Measurements from ENCODE around the gene NEK10. TPM values are rescaled to one million over a fixed set of nuclear protein-coding genes. Genes with fewer than 3 reads are reported as not detected.

NEK10 gene
- total and polyA plus RNA-seq, 2 donors (not counting 3 experiments of a cell fraction or from before 2014, with no cell fraction given): 0.32 to 5.0 TPM

DNA sequence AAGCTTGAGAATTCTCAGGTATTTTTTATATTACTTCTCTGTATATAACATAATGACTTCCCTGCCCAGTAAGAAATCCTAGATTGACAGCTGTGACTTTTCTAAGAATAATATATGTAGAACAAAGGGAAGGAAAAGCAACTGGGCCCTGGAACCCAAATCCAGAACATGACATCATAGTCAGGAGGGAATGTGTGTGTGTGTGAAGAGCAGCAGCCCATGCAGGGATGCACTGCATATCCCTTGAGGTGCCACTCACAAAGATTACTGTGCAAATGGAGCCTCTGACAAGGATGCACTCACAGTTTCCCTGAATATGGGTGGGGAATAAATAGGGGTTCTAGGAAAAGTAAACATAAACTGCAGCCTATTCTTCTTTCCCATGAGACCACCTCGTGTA, 279.5 kb downstream of the NEK10 start:
- DNase-seq (ENCODE audit: low read depth, low spot score) (no peak), FAIRE-seq (no peak)
- no peak overlapping the region for H3K4me3 ChIP-seq (replicated peaks in 1 of 3; ENCODE audit: insufficient read depth in 1 of 3, low read depth in 1 of 3, low read length in 3 of 3)
- H2AFZ ChIP-seq (ENCODE audit: low read depth, low read length): no peak overlapping the region
- BruUV-seq (replicated peaks): no TSS peak
- no peaks in the 10 kb centered on the region for H4K20me1 ChIP-seq (replicated peaks; ENCODE audit: control insufficient read depth, extremely low read depth, insufficient read depth, low read length)
- dilution Hi-C loops (cut with MboI; ENCODE audit: extremely low pct_ligation_motif_present, low sequenced_read_pairs) (no loop called here), intact Hi-C loops (cut with micrococcal nuclease) (no loop called here)
- no peaks in the 10 kb centered on the region for H3K9me1 ChIP-seq (replicated peaks; ENCODE audit: control insufficient read depth, extremely low read depth, insufficient read depth, low read length)
- ChIA-PET POLR2A (no interaction called here), CTCF (interaction anchor here (0.7 kb wide), 1 partner anchor 10 kb away, joined by 3 read pairs; no protein-coding TSS in a partner anchor)
- H3K9me3 ChIP-seq (replicated peaks; ENCODE audit: control insufficient read depth, insufficient read depth, low read length): no peaks in the 10 kb centered on the region
- TF ChIP-seq, protein P1, sequence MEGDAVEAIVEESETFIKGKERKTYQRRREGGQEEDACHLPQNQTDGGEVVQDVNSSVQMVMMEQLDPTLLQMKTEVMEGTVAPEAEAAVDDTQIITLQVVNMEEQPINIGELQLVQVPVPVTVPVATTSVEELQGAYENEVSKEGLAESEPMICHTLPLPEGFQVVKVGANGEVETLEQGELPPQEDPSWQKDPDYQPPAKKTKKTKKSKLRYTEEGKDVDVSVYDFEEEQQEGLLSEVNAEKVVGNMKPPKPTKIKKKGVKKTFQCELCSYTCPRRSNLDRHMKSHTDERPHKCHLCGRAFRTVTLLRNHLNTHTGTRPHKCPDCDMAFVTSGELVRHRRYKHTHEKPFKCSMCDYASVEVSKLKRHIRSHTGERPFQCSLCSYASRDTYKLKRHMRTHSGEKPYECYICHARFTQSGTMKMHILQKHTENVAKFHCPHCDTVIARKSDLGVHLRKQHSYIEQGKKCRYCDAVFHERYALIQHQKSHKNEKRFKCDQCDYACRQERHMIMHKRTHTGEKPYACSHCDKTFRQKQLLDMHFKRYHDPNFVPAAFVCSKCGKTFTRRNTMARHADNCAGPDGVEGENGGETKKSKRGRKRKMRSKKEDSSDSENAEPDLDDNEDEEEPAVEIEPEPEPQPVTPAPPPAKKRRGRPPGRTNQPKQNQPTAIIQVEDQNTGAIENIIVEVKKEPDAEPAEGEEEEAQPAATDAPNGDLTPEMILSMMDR (IDR thresholded peaks at IDR 0.05; ENCODE audit: extremely low read depth in 1 of 2, insufficient read depth in 1 of 2, low read depth in 1 of 2, low read length in 2 of 2): no peak
- no peak for TF ChIP-seq POLR2A (IDR thresholded peaks at IDR 0.05; ENCODE audit: low read depth, low read length)
- TF ChIP-seq GATA2 (IDR thresholded peaks at IDR 0.05; ENCODE audit: insufficient read depth, insufficient read length, low read depth, low read length): no peak
- no peak for TF ChIP-seq MYC (IDR thresholded peaks at IDR 0.05; ENCODE audit: low read depth, low read length)
- TF ChIP-seq FOS (IDR thresholded peaks at IDR 0.05; ENCODE audit: borderline replicate concordance, insufficient read depth, low read length): no peak
- TF ChIP-seq EZH2 (IDR thresholded peaks at IDR 0.05; ENCODE audit: borderline replicate concordance, low read depth, low read length, severe bottlenecking): no peak
- no peak for TF ChIP-seq JUN (IDR thresholded peaks at IDR 0.05; ENCODE audit: borderline replicate concordance, insufficient read depth, insufficient read length, low read depth)
- TF ChIP-seq POLR2AphosphoS5 (IDR thresholded peaks at IDR 0.05; ENCODE audit: insufficient read depth, low read depth, low read length): no peak
- TF ChIP-seq, protein P2, sequence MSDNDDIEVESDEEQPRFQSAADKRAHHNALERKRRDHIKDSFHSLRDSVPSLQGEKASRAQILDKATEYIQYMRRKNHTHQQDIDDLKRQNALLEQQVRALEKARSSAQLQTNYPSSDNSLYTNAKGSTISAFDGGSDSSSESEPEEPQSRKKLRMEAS (IDR thresholded peaks at IDR 0.05; ENCODE audit: insufficient read depth, insufficient read length): no peak
- no peak overlapping the region for H3K4me2 ChIP-seq (ENCODE audit: insufficient read depth, low read length)
- H3K9ac ChIP-seq (replicated peaks; ENCODE audit: extremely low read depth, insufficient read depth, low read length): no peak overlapping the region
- no peaks in the 10 kb centered on the region for H3K27me3 ChIP-seq (ENCODE audit: control insufficient read depth in 2 of 2, insufficient read depth in 2 of 2, low read length in 2 of 2)
- H3K79me2 ChIP-seq (ENCODE audit: control insufficient read depth, insufficient read depth, low read length): no peaks in the 10 kb centered on the region
- H3K4me1 ChIP-seq (ENCODE audit: control insufficient read depth, extremely low read depth, insufficient read depth, low read length): no peaks in the 10 kb centered on the region
- H3K36me3 ChIP-seq (ENCODE audit: control insufficient read depth in 2 of 2, extremely low read depth in 1 of 2, insufficient read depth in 2 of 2, low read length in 2 of 2): no peaks in the 10 kb centered on the region
- H3K27ac ChIP-seq (ENCODE audit: insufficient read depth, low read depth, low read length): no peak overlapping the region
